Thyroid gland (tissue), 4 donors: ENCODE results near the gene COG3. TPM values are rescaled to one million over a fixed set of nuclear protein-coding genes. Genes with fewer than 3 reads are reported as not detected.

Experiments
- DNase-seq, 2 donors: peaks; one replicate each; pipeline ENCODE4 v3.0.0-alpha.2; 2019
- H3K27ac ChIP-seq, 3 donors: fragments of 200-600 bp; sonication (generic); 1 replicate in 2 of 3; 2 replicates in 1 of 3; pipeline ENCODE4 v1.5.1; 2016 to 2019; ENCODE audit warnings: mild to moderate bottlenecking in 1 of 3, moderate library complexity in 1 of 3
- H3K27me3 ChIP-seq: fragments of 200-600 bp; sonication (generic); one replicate; pipeline ENCODE4 v1.5.1; 2019
- H3K36me3 ChIP-seq, 2 donors: fragments of 200-600 bp; sonication (generic); one replicate each; pipeline ENCODE4 v1.5.1; 2016 to 2019
- H3K4me1 ChIP-seq, 2 donors: fragments of 200-600 bp; sonication (generic); one replicate each; pipeline ENCODE4 v1.5.1; 2017 to 2019
- H3K4me3 ChIP-seq, 3 donors: fragments of 200-600 bp; sonication (generic); replicated peaks in 1 of 3; 1 replicate in 2 of 3; 2 replicates in 1 of 3; pipeline ENCODE4 v1.5.1; 2016; ENCODE audit warnings: mild to moderate bottlenecking in 1 of 3
- H3K9me3 ChIP-seq: fragments of 200-600 bp; sonication (generic); one replicate; pipeline ENCODE4 v1.5.1; 2017
- POLR2A ChIP-seq, 2 donors: fragments of 450-650 bp; IDR thresholded peaks; one replicate each; pipeline ENCODE4 v1.6.1; 2017; ENCODE audit warnings: antibody characterized with exemption in 2 of 2, mild to moderate bottlenecking in 2 of 2, moderate library complexity in 1 of 2
- WGBS, 2 donors: methylation state at CpG; one replicate each; pipeline ENCODE4 v1.1.5; 2017; 5-methylcytosine and 5-hydroxymethylcytosine counted together
- intact Hi-C: fragments of 100-400 bp; cut with DNase I; formaldehyde crosslinking; loops from one replicate; pipeline ENCODE4 v1.15.1; 2023
- total RNA-seq, 4 donors: library from RNA; depleted of rRNA; stranded (reverse); fragments of >200 nt; gene quantifications; one replicate each; pipeline ENCODE4 v1.2.3, GENCODE V29; 2016
- TF ChIP-seq, protein P1 (sequence below), 6 experiments: fragments of 200-600 bp in 3 of 6; fragments of 450-650 bp in 3 of 6; sonication (generic) in 3 of 6; IDR thresholded peaks; one replicate each; pipeline ENCODE4 v1.5.1; 2016 to 2019; ENCODE audit warnings: antibody characterized with exemption in 6 of 6, mild to moderate bottlenecking in 2 of 6, inconsistent platforms in 1 of 6, moderate library complexity in 1 of 6

The COG3 gene
- total RNA-seq, 4 donors from 2014 or later: 35.9 to 56.0 (median 45.0) TPM

GRCh38 chr13:45466359-45466758 lies 1.6 kb downstream of the COG3 start:
- no peaks in the 10 kb centered on the region for H3K9me3 ChIP-seq
- no peaks in the 10 kb centered on the region for H3K36me3 ChIP-seq
- no peaks in the 10 kb centered on the region for H3K27me3 ChIP-seq
- no peak overlapping the region for H3K4me3 ChIP-seq
- WGBS, 2 donors: 86 to 90% methylated on average over 4 of the region's 4 CpGs
- TF ChIP-seq POLR2A (IDR thresholded peaks at IDR 0.05): no peak
- TF ChIP-seq, protein P1, sequence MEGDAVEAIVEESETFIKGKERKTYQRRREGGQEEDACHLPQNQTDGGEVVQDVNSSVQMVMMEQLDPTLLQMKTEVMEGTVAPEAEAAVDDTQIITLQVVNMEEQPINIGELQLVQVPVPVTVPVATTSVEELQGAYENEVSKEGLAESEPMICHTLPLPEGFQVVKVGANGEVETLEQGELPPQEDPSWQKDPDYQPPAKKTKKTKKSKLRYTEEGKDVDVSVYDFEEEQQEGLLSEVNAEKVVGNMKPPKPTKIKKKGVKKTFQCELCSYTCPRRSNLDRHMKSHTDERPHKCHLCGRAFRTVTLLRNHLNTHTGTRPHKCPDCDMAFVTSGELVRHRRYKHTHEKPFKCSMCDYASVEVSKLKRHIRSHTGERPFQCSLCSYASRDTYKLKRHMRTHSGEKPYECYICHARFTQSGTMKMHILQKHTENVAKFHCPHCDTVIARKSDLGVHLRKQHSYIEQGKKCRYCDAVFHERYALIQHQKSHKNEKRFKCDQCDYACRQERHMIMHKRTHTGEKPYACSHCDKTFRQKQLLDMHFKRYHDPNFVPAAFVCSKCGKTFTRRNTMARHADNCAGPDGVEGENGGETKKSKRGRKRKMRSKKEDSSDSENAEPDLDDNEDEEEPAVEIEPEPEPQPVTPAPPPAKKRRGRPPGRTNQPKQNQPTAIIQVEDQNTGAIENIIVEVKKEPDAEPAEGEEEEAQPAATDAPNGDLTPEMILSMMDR (IDR thresholded peaks at IDR 0.05): no peak
- intact Hi-C loops: loop anchor here (10.0 kb wide), 2 partner anchors 92 to 122 kb away; partner anchors contain the start of gene TPT1
- no peak for DNase-seq
- no peak overlapping the region for H3K27ac ChIP-seq
- peaks cover 26 to 28% of the 10 kb centered on the region in 2 donors for H3K4me1 ChIP-seq

- H3K4me1 ChIP-seq: peaks cover 26 to 28% of the 10 kb centered on the region in 2 donors
- no peaks in the 10 kb centered on the region for H3K36me3 ChIP-seq
- WGBS, 2 donors: 64 to 76% methylated on average over 1 of the region's 1 CpG
- no peak for DNase-seq
- intact Hi-C loops: loop anchor here (10.0 kb wide), 2 partner anchors 94 to 124 kb away; partner anchors contain the start of gene TPT1
- TF ChIP-seq, protein P1 (IDR thresholded peaks at IDR 0.05): no peak
- no peaks in the 10 kb centered on the region for H3K9me3 ChIP-seq
- no peak overlapping the region for H3K27ac ChIP-seq
- no peak overlapping the region for H3K4me3 ChIP-seq
- H3K27me3 ChIP-seq: no peaks in the 10 kb centered on the region
Measured at GRCh38 chr13:45468635-45469034, 3.9 kb downstream of the COG3 start.

- Histone ChIP-seq H3K9me3 (no peaks in the 10 kb centered on the region), H3K36me3 (no peaks in the 10 kb centered on the region), H3K4me3 (no peak overlapping the region), H3K27ac (no peak overlapping the region), H3K27me3 (no peaks in the 10 kb centered on the region), H3K4me1 (peaks cover 11 to 14% of the 10 kb centered on the region in 2 donors)
- no peak for DNase-seq
- intact Hi-C loops: no loop called here
- TF ChIP-seq, protein P1 (IDR thresholded peaks at IDR 0.05): no peak
- no peak for TF ChIP-seq POLR2A (IDR thresholded peaks at IDR 0.05)
Measured at GRCh38 chr13:45472171-45472705, 7.5 kb downstream of the COG3 start.

GRCh38 chr13:45473627-45474026 lies 8.9 kb downstream of the COG3 start:
- no peak overlapping the region for H3K4me3 ChIP-seq
- peaks cover 4 to 5% of the 10 kb centered on the region in 2 donors for H3K36me3 ChIP-seq
- H3K27me3 ChIP-seq: no peaks in the 10 kb centered on the region
- 64 to 97% methylated on average over 2 of the region's 2 CpGs for WGBS, 2 donors
- no peak overlapping the region for H3K27ac ChIP-seq
- no peak for DNase-seq
- H3K4me1 ChIP-seq: peaks cover 2 to 3% of the 10 kb centered on the region in 2 donors
- no peak for TF ChIP-seq POLR2A (IDR thresholded peaks at IDR 0.05)
- TF ChIP-seq, protein P1 (IDR thresholded peaks at IDR 0.05): no peak
- H3K9me3 ChIP-seq: no peaks in the 10 kb centered on the region
- intact Hi-C loops: no loop called here

DNA sequence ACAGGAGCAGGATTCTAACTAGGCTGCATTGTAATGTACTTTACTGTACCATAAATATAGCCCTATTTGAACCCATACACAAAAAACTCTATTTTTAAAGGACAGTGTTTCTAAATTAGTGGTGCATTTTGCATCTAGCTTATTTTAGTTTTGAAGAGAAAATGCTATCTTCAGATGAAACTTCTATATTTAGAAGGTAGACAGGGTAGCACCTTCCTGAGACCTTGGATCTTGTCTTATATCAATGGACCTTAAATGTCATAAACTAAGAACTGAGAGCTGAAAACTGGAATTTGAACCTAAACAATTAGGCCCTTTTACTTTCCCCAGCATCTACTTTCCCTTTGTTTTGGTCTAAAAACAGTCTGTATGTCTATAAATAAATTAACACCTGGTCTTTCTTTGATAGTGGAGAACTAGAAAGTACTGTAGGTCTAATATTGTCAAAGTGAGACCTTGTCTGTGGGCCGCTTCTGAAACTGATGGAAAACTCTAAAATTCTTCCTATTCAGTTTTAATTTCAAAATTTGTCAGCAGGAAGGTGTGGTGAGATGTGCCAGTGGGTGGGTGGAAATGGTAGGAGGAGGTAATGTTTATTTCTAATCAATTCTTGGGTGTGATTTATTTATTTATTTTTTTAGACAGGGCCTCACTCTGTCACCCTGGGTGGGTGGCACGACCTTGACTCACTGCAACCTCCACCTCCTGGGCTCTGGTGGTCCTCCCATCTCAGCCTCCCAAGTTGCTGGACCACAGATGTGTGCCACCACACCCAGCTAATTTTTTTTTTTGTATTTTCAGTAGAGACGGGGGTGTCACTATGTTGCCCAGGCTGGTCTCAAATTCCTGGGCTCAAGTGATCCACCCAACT lies 10.1 kb downstream of the COG3 start:
- Histone ChIP-seq H3K27me3 (no peaks in the 10 kb centered on the region), H3K9me3 (no peaks in the 10 kb centered on the region), H3K27ac (no peak overlapping the region), H3K36me3 (peaks cover 4 to 5% of the 10 kb centered on the region in 2 donors), H3K4me3 (no peak overlapping the region), H3K4me1 (no peaks in the 10 kb centered on the region)
- no peak for DNase-seq
- 95 to 98% methylated on average over 3 of the region's 3 CpGs for WGBS, 2 donors
- TF ChIP-seq, protein P1 (IDR thresholded peaks at IDR 0.05): no peak
- TF ChIP-seq POLR2A (IDR thresholded peaks at IDR 0.05): no peak
- intact Hi-C loops: no loop called here
